GM13976 (cell line): ENCODE results near the gene SH3RF3.

ENCODE experiments used
- DNase-seq: peaks from one replicate; pipeline ENCODE4 v3.0.0; 2012; ENCODE audit warnings: low spot score
- CTCF ChIP-seq: IDR thresholded peaks from 2 replicates; pipeline ENCODE4 v1.5.1; 2012; ENCODE audit warnings: borderline replicate concordance, mild to moderate bottlenecking; ENCODE audit not compliant: insufficient read depth; ENCODE audit errors: extremely low read depth, missing control alignments, control extremely low read depth
- in situ Hi-C: fragments of 300-500 bp; cut with MboI; formaldehyde crosslinking; loops from one replicate; pipeline ENCODE4 v1.12.0; 2022; ENCODE audit warnings: low sequenced_read_pairs, mixed read lengths, inconsistent platforms; ENCODE audit not compliant: unreplicated experiment

Gene SH3RF3

GRCh38 chr2:109135359-109136197, 6.6 kb downstream of the SH3RF3 start:
- TF ChIP-seq CTCF: no peak
- no peak for DNase-seq
- in situ Hi-C loops: no loop called here

- TF ChIP-seq CTCF: no peak
- no peak for DNase-seq
- in situ Hi-C loops: no loop called here
These were observed 7.5 kb downstream of the SH3RF3 start for GRCh38 chr2:109136542-109136941.

GRCh38 chr2:109137616-109138015, 8.6 kb downstream of the SH3RF3 start:
- no peak for DNase-seq
- TF ChIP-seq CTCF: no peak
- in situ Hi-C loops: no loop called here

- DNase-seq: no peak
- no peak for TF ChIP-seq CTCF
- in situ Hi-C loops: no loop called here
These were observed 9.4 kb downstream of the SH3RF3 start for GRCh38 chr2:109138449-109138848.

GRCh38 chr2:109139002-109139401, 10.0 kb downstream of the SH3RF3 start:
- in situ Hi-C loops: no loop called here
- no peak for TF ChIP-seq CTCF
- DNase-seq: no peak

- in situ Hi-C loops: no loop called here
- no peak for TF ChIP-seq CTCF
- DNase-seq: no peak
These were observed 10.9 kb downstream of the SH3RF3 start for GRCh38 chr2:109139865-109140396.
